Osteoblast (primary cell): ENCODE data around the gene SCFD1. TPM values are rescaled to one million over a fixed set of nuclear protein-coding genes. Genes with fewer than 3 reads are reported as not detected.
"Not testable (repeated sequence)": the region's sequence is repeated elsewhere in the genome, so short reads cannot be mapped to it uniquely, and the experiment has no call there.

Experiments used
- DNase-seq: peaks from one replicate; pipeline ENCODE4 v3.0.0; 2011; ENCODE audit warnings: low spot score, mixed read lengths; ENCODE audit not compliant: insufficient read length; ENCODE audit errors: missing footprints
- H2AFZ ChIP-seq: 2 replicates; pipeline ENCODE4 v1.6.0; 2011; ENCODE audit warnings: mild to moderate bottlenecking, low read length
- H3K27ac ChIP-seq: 2 replicates; pipeline ENCODE4 v1.5.1; 2011; ENCODE audit warnings: mild to moderate bottlenecking, low read depth, low read length, moderate library complexity
- H3K27me3 ChIP-seq: 2 replicates; pipeline ENCODE4 v1.6.0; 2012; ENCODE audit warnings: mild to moderate bottlenecking, control low read depth, inconsistent platforms, low read length, moderate library complexity; ENCODE audit not compliant: insufficient read depth
- H3K36me3 ChIP-seq: 2 replicates; pipeline ENCODE4 v1.5.1; 2011; ENCODE audit warnings: mild to moderate bottlenecking, low read length, control low read depth, moderate library complexity; ENCODE audit not compliant: insufficient read depth
- H3K4me1 ChIP-seq: 2 replicates; pipeline ENCODE4 v1.5.1; 2011; ENCODE audit warnings: mild to moderate bottlenecking, low read length, control low read depth, moderate library complexity; ENCODE audit not compliant: insufficient read depth
- H3K4me2 ChIP-seq: 2 replicates; pipeline ENCODE4 v1.6.0; 2011; ENCODE audit warnings: mild to moderate bottlenecking, low read length; ENCODE audit not compliant: insufficient read depth
- H3K4me3 ChIP-seq: fragments of 200-600 bp; sonication (generic); 3 replicates; pipeline ENCODE4 v1.5.1; 2012; ENCODE audit warnings: mild to moderate bottlenecking, low read length, inconsistent platforms; ENCODE audit not compliant: insufficient read depth
- H3K79me2 ChIP-seq: 2 replicates; pipeline ENCODE4 v1.6.0; 2012; ENCODE audit warnings: mild to moderate bottlenecking, low read length, control low read depth, inconsistent platforms; ENCODE audit not compliant: insufficient read depth
- H3K9me3 ChIP-seq: 2 replicates; pipeline ENCODE4 v1.5.1; 2011; ENCODE audit warnings: low read depth, low read length, control low read depth
- H4K20me1 ChIP-seq: 2 replicates; pipeline ENCODE4 v1.6.0; 2012; ENCODE audit warnings: mild to moderate bottlenecking, low read length, control low read depth; ENCODE audit not compliant: insufficient read depth
- CTCF ChIP-seq: IDR thresholded peaks from 2 replicates; pipeline ENCODE4 v1.5.1; 2011; ENCODE audit warnings: mild to moderate bottlenecking, low read depth, low read length, moderate library complexity; ENCODE audit errors: extremely low read depth
- total RNA-seq: library from RNA; depleted of rRNA; stranded (reverse); fragments of >200 nt; gene quantifications from 2 replicates; pipeline ENCODE4 v1.2.3, GENCODE V29; 2012

Gene SCFD1
- total RNA-seq, 1 donor = 136 TPM

- no peak overlapping the region for H3K27ac ChIP-seq
- no peak for TF ChIP-seq CTCF
- no peaks in the 10 kb centered on the region for H3K9me3 ChIP-seq
- H4K20me1 ChIP-seq = peaks cover 7% of the 10 kb centered on the region
- peaks cover 44% of the 10 kb centered on the region for H3K79me2 ChIP-seq
- no peak for DNase-seq
- no peak overlapping the region for H3K4me3 ChIP-seq
- H2AFZ ChIP-seq = no peak overlapping the region
- no peak overlapping the region for H3K4me2 ChIP-seq
- no peaks in the 10 kb centered on the region for H3K4me1 ChIP-seq
- H3K36me3 ChIP-seq = peaks cover 41% of the 10 kb centered on the region
- no peaks in the 10 kb centered on the region for H3K27me3 ChIP-seq
These were observed 16.8 kb downstream of the SCFD1 start for GRCh38 chr14:30638926-30639325.

- TF ChIP-seq CTCF = no peak
- no peaks in the 10 kb centered on the region for H3K9me3 ChIP-seq
- no peak overlapping the region for H3K4me2 ChIP-seq
- H3K79me2 ChIP-seq = peaks cover 46% of the 10 kb centered on the region
- H3K4me3 ChIP-seq = no peak overlapping the region
- no peak overlapping the region for H2AFZ ChIP-seq
- H3K36me3 ChIP-seq = peaks cover 44% of the 10 kb centered on the region
- H4K20me1 ChIP-seq = peaks cover 10% of the 10 kb centered on the region
- no peaks in the 10 kb centered on the region for H3K27me3 ChIP-seq
- DNase-seq = no peak
- no peak overlapping the region for H3K27ac ChIP-seq
- no peaks in the 10 kb centered on the region for H3K4me1 ChIP-seq
These were observed 19.1 kb downstream of the SCFD1 start for GRCh38 chr14:30641207-30641606.

- H3K36me3 ChIP-seq = peaks cover 54% of the 10 kb centered on the region
- not testable (repeated sequence) for H3K27me3 ChIP-seq, H3K4me1 ChIP-seq, DNase-seq, H3K4me2 ChIP-seq, H3K4me3 ChIP-seq, H3K9me3 ChIP-seq, H2AFZ ChIP-seq, H4K20me1 ChIP-seq, H3K27ac ChIP-seq
- peaks cover 49% of the 10 kb centered on the region for H3K79me2 ChIP-seq
These were observed 22.3 kb downstream of the SCFD1 start for GRCh38 chr14:30644462-30644861.

GRCh38 chr14:30645600-30645999 is 23.5 kb downstream of the SCFD1 start:
- Histone ChIP-seq H3K9me3 (no peaks in the 10 kb centered on the region), H2AFZ (no peak overlapping the region), H3K4me3 (no peak overlapping the region), H3K36me3 (peaks cover 65% of the 10 kb centered on the region), H3K27me3 (no peaks in the 10 kb centered on the region), H3K27ac (no peak overlapping the region), H3K4me1 (no peaks in the 10 kb centered on the region), H3K4me2 (no peak overlapping the region), H4K20me1 (peaks cover 9% of the 10 kb centered on the region), H3K79me2 (peaks cover 49% of the 10 kb centered on the region)
- no peak for DNase-seq
- TF ChIP-seq CTCF = no peak

- no peaks in the 10 kb centered on the region for H3K4me1 ChIP-seq
- H3K4me3 ChIP-seq = no peak overlapping the region
- H2AFZ ChIP-seq = no peak overlapping the region
- no peak for DNase-seq
- H3K9me3 ChIP-seq = no peaks in the 10 kb centered on the region
- H3K27me3 ChIP-seq = no peaks in the 10 kb centered on the region
- TF ChIP-seq CTCF = no peak
- H3K4me2 ChIP-seq = no peak overlapping the region
- peaks cover 37% of the 10 kb centered on the region for H3K79me2 ChIP-seq
- H3K27ac ChIP-seq = no peak overlapping the region
- H3K36me3 ChIP-seq = peaks cover 73% of the 10 kb centered on the region
- H4K20me1 ChIP-seq = peaks cover 9% of the 10 kb centered on the region
These were observed 26.4 kb downstream of the SCFD1 start for GRCh38 chr14:30648471-30648870.
